IPS-18c (cell line): ENCODE data around the gene RIC3.

Experiments
- H3K4me3 ChIP-seq: 2 replicates; pipeline ENCODE4 v1.7.0; 2013; ENCODE audit warnings: low read depth, mild to moderate bottlenecking, low read length, moderate library complexity; ENCODE audit not compliant: insufficient read depth
- H3K9me3 ChIP-seq: one replicate; pipeline ENCODE4 v1.6.1; 2013; ENCODE audit warnings: mild to moderate bottlenecking, low read length, moderate library complexity; ENCODE audit not compliant: control insufficient read depth, insufficient read depth

RIC3 gene

GRCh38 chr11:8168485-8169257 lies at the start of gene RIC3:
RIC3 (minus strand) TSS chr11:8169025; CDS start chr11:8168989, 36 bp downstream.
- H3K4me3 ChIP-seq = peak within 1 kb of the TSS; percentile 87
- H3K9me3 ChIP-seq = no peaks in the 10 kb centered on the region

GRCh38 chr11:8218409-8218808 lies 49.6 kb upstream of the RIC3 start:
- peaks cover 2% of the 10 kb centered on the region for H3K9me3 ChIP-seq

GRCh38 chr11:8217926-8218325 lies 49.1 kb upstream of the RIC3 start:
- peaks cover 2% of the 10 kb centered on the region for H3K9me3 ChIP-seq
- no peak overlapping the region for H3K4me3 ChIP-seq

More at GRCh38 chr11:8218409-8218808, 49.6 kb upstream of the RIC3 start:
- H3K4me3 ChIP-seq = no peak overlapping the region

GRCh38 chr11:8217136-8217535 lies 48.3 kb upstream of the RIC3 start:
- Histone ChIP-seq H3K9me3 (peaks cover 2% of the 10 kb centered on the region), H3K4me3 (no peak overlapping the region)

- Histone ChIP-seq H3K4me3 (no peak overlapping the region), H3K9me3 (peaks cover 2% of the 10 kb centered on the region)
These were observed 44.6 kb upstream of the RIC3 start for GRCh38 chr11:8213376-8213775.

- peaks cover 2% of the 10 kb centered on the region for H3K9me3 ChIP-seq
- H3K4me3 ChIP-seq = no peak overlapping the region
These were observed 40.5 kb upstream of the RIC3 start for GRCh38 chr11:8209208-8209807.

- Histone ChIP-seq H3K4me3 (no peak overlapping the region), H3K9me3 (peaks cover 2% of the 10 kb centered on the region)
These were observed 38.5 kb upstream of the RIC3 start for GRCh38 chr11:8207080-8208000.

GRCh38 chr11:8206251-8207079 lies 37.6 kb upstream of the RIC3 start:
- Histone ChIP-seq H3K4me3 (no peak overlapping the region), H3K9me3 (peaks cover 2% of the 10 kb centered on the region)

GRCh38 chr11:8205566-8205965 lies 36.7 kb upstream of the RIC3 start:
- no peak overlapping the region for H3K4me3 ChIP-seq
- H3K9me3 ChIP-seq = peaks cover 2% of the 10 kb centered on the region

- Histone ChIP-seq H3K9me3 (peaks cover 2% of the 10 kb centered on the region), H3K4me3 (no peak overlapping the region)
These were observed 35.8 kb upstream of the RIC3 start for GRCh38 chr11:8204596-8204995.

GRCh38 chr11:8204025-8204424 lies 35.2 kb upstream of the RIC3 start:
- peaks cover 2% of the 10 kb centered on the region for H3K9me3 ChIP-seq

GRCh38 chr11:8203414-8203715 lies 34.5 kb upstream of the RIC3 start:
- Histone ChIP-seq H3K4me3 (no peak overlapping the region), H3K9me3 (peaks cover 2% of the 10 kb centered on the region)

More at GRCh38 chr11:8204025-8204424, 35.2 kb upstream of the RIC3 start:
- H3K4me3 ChIP-seq = no peak overlapping the region

- H3K9me3 ChIP-seq = peaks cover 4% of the 10 kb centered on the region
- no peak overlapping the region for H3K4me3 ChIP-seq
These were observed 33.9 kb upstream of the RIC3 start for GRCh38 chr11:8202516-8203413.

GRCh38 chr11:8201644-8202365 lies 33.0 kb upstream of the RIC3 start:
- no peak overlapping the region for H3K4me3 ChIP-seq
- H3K9me3 ChIP-seq = peaks cover 4% of the 10 kb centered on the region

GRCh38 chr11:8199676-8200075 lies 30.9 kb upstream of the RIC3 start:
- H3K4me3 ChIP-seq = no peak overlapping the region
- H3K9me3 ChIP-seq = peaks cover 2% of the 10 kb centered on the region

- no peak overlapping the region for H3K4me3 ChIP-seq
- peaks cover 2% of the 10 kb centered on the region for H3K9me3 ChIP-seq
These were observed 27.9 kb upstream of the RIC3 start for GRCh38 chr11:8196749-8197148.
